ENCODE results near the gene PPP2R2C. TPM values are rescaled to one million over a fixed set of nuclear protein-coding genes. Genes with fewer than 3 reads are reported as not detected.

Gene PPP2R2C
- total RNA-seq, 4 donors from 2014 or later, result 0.47 to 4.6 (median 1.0) TPM

DNA sequence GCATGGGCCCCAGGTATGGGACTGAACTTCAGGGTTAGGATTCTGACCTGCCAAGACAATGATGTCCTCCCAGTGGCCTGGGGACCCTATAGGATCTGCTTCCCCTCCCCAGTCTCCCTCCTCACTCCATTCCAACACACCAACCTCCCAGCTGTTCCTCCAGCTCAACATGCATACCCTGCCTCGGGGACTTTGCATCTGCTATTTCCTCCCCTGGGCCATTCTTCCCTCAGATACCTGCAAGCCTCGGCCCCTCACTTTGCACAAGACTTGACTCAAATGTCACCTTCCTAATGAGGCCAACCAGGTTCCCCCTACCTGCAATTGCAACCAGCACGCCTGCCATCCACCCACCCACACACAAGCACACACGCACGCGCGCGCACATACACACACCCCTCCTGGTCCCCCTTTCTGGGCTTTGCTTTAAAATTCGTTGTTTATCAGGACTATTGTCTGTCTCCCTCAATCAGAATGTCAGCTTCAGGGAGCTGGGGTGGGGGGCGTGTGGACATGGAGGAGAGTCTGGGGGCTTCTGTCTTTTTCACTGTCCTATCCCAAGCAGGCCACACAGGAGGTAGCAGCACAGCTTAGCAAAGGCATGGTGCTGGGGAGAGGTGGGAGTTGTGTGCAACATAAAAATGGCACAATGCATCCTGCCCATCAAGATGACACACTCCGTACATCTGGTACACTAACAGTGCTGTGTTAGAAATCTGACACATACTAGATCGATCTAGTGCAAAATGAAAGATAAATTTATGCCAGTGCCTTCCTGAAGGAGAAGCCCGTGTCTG is 20.6 kb upstream of the PPP2R2C start:
- Histone ChIP-seq H3K27me3 (peaks cover 24% of the 10 kb centered on the region), H3K36me3 (no peaks in the 10 kb centered on the region), H3K9me3 (peaks cover 0 to 15% (median 0%) of the 10 kb centered on the region in 3 donors), H3K4me3 (peak overlapping the region in 1 of 2 donors; percentile 22), H3K4me1 (peaks cover 0 to 12% (median 3%) of the 10 kb centered on the region in 3 donors), H3K27ac (no peak overlapping the region)
- ATAC-seq, result no peak
- TF ChIP-seq POLR2A (IDR thresholded peaks at IDR 0.05), result no peak
- TF ChIP-seq, protein P1, sequence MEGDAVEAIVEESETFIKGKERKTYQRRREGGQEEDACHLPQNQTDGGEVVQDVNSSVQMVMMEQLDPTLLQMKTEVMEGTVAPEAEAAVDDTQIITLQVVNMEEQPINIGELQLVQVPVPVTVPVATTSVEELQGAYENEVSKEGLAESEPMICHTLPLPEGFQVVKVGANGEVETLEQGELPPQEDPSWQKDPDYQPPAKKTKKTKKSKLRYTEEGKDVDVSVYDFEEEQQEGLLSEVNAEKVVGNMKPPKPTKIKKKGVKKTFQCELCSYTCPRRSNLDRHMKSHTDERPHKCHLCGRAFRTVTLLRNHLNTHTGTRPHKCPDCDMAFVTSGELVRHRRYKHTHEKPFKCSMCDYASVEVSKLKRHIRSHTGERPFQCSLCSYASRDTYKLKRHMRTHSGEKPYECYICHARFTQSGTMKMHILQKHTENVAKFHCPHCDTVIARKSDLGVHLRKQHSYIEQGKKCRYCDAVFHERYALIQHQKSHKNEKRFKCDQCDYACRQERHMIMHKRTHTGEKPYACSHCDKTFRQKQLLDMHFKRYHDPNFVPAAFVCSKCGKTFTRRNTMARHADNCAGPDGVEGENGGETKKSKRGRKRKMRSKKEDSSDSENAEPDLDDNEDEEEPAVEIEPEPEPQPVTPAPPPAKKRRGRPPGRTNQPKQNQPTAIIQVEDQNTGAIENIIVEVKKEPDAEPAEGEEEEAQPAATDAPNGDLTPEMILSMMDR (IDR thresholded peaks at IDR 0.05), result no peak
- TF ChIP-seq POLR2AphosphoS5 (IDR thresholded peaks at IDR 0.05), result no peak
- TF ChIP-seq EP300 (IDR thresholded peaks at IDR 0.05), result no peak
- 49 to 62% methylated on average over 8 to 11 of the region's 13 CpGs for WGBS, 2 donors (ENCODE audit: low coverage in 1 of 2)

GRCh38 chr4:6492027-6492590 is 19.7 kb upstream of the PPP2R2C start:
- H3K36me3 ChIP-seq, result no peaks in the 10 kb centered on the region
- H3K27ac ChIP-seq, result no peak overlapping the region
- peaks cover 0 to 12% (median 3%) of the 10 kb centered on the region in 3 donors for H3K4me1 ChIP-seq
- ATAC-seq, result no peak
- H3K4me3 ChIP-seq, result no peak overlapping the region
- peaks cover 24% of the 10 kb centered on the region for H3K27me3 ChIP-seq
- H3K9me3 ChIP-seq, result peaks cover 0 to 25% (median 0%) of the 10 kb centered on the region in 3 donors
- TF ChIP-seq, protein P1 (IDR thresholded peaks at IDR 0.05), result no peak
- TF ChIP-seq EP300 (IDR thresholded peaks at IDR 0.05) (no peak), POLR2A (IDR thresholded peaks at IDR 0.05) (no peak), POLR2AphosphoS5 (IDR thresholded peaks at IDR 0.05) (no peak)
- 100% methylated on average over 2 of the region's 6 CpGs; no CpG with 5 or more reads in 1 of the 2 donors for WGBS, 2 donors (ENCODE audit: low coverage in 1 of 2)

DNA sequence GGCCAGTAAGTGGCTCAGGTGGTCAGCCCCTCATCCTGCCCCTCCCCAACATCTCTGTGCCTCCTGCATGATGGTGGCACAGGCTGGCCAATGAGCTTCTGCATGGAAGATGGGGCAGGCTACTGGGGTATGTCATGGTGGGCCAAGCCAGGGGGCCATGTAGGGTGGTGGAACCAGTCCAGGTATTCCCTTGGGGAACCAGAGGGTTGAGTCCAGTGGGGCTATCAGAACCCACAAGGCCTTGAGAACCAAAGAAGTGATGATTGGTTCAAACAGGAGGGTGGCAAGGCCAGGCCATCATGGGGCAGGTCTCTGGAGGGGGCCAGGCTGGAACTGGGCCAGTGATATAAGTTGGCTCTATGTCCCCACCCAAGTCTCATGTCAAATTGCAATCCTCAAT is 18.8 kb upstream of the PPP2R2C start:
- H3K4me3 ChIP-seq, result no peak overlapping the region
- peaks cover 24% of the 10 kb centered on the region for H3K27me3 ChIP-seq
- H3K27ac ChIP-seq, result no peak overlapping the region
- peaks cover 0 to 34% (median 0%) of the 10 kb centered on the region in 3 donors for H3K9me3 ChIP-seq
- TF ChIP-seq EP300 (IDR thresholded peaks at IDR 0.05) (no peak), POLR2AphosphoS5 (IDR thresholded peaks at IDR 0.05) (no peak), POLR2A (IDR thresholded peaks at IDR 0.05) (no peak)
- TF ChIP-seq, protein P1 (IDR thresholded peaks at IDR 0.05), result no peak
- no peak for ATAC-seq
- no peaks in the 10 kb centered on the region for H3K36me3 ChIP-seq
- H3K4me1 ChIP-seq, result peaks cover 0 to 12% (median 3%) of the 10 kb centered on the region in 3 donors

GRCh38 chr4:6489927-6490326 is 17.5 kb upstream of the PPP2R2C start:
- no peak for ATAC-seq
- WGBS, 2 donors (ENCODE audit: low coverage in 1 of 2), result 55 to 62% methylated on average over 3 to 4 of the region's 4 CpGs
- TF ChIP-seq EP300 (IDR thresholded peaks at IDR 0.05), result no peak
- TF ChIP-seq, protein P1 (IDR thresholded peaks at IDR 0.05), result no peak
- no peak for TF ChIP-seq POLR2AphosphoS5 (IDR thresholded peaks at IDR 0.05)
- no peak for TF ChIP-seq POLR2A (IDR thresholded peaks at IDR 0.05)
- peaks cover 0 to 47% (median 0%) of the 10 kb centered on the region in 3 donors for H3K9me3 ChIP-seq
- H3K36me3 ChIP-seq, result no peaks in the 10 kb centered on the region
- H3K4me1 ChIP-seq, result peaks cover 0 to 12% (median 3%) of the 10 kb centered on the region in 3 donors
- peaks cover 17% of the 10 kb centered on the region for H3K27me3 ChIP-seq
- H3K4me3 ChIP-seq, result no peak overlapping the region
- H3K27ac ChIP-seq, result no peak overlapping the region
